Activated CD8-positive, alpha-beta T cell treated with anti-CD3 and anti-CD28 coated beads for 36 hours (primary cell): Measurements from ENCODE around the gene NOD1. TPM values are rescaled to one million over a fixed set of nuclear protein-coding genes. Genes with fewer than 3 reads are reported as not detected.

Experiments used
- ATAC-seq: fragments of 200-7000 bp; cut with Tn5 transposase; one replicate; pipeline ENCODE4 v1.10.0; 2021; ENCODE audit warnings: mild to moderate bottlenecking, moderate library complexity
- CTCF ChIA-PET: fragments of 350-600 bp; sonication (Branson Sonifier 250); formaldehyde crosslinking; loops from one replicate; lab custom pipeline; 2021; ENCODE audit warnings: antibody characterized with exemption; lab: Charles Lee
- POLR2A ChIA-PET: fragments of 350-600 bp; sonication (Branson Sonifier 250); formaldehyde crosslinking; loops from one replicate; lab custom pipeline; 2021; ENCODE audit warnings: antibody characterized with exemption; lab: Charles Lee
- DNase-seq: peaks from one replicate; pipeline ENCODE4 v3.0.0-alpha.2; 2020
- H3K27ac Mint-ChIP-seq: one replicate; pipeline ENCODE4 v1.8.0; 2021; ENCODE audit warnings: mild to moderate bottlenecking, mixed read lengths
- H3K27me3 Mint-ChIP-seq: one replicate; pipeline ENCODE4 v1.8.0; 2021; ENCODE audit warnings: mixed read lengths
- H3K36me3 Mint-ChIP-seq: one replicate; pipeline ENCODE4 v1.8.0; 2021; ENCODE audit warnings: low read depth, mixed read lengths
- H3K4me1 Mint-ChIP-seq: one replicate; pipeline ENCODE4 v1.8.0; 2021; ENCODE audit warnings: low read depth, mixed read lengths
- H3K4me3 Mint-ChIP-seq: one replicate; pipeline ENCODE4 v1.8.0; 2021; ENCODE audit warnings: mild to moderate bottlenecking, moderate library complexity, mixed read lengths
- H3K9me3 Mint-ChIP-seq: one replicate; pipeline ENCODE4 v1.8.0; 2021; ENCODE audit warnings: mixed read lengths
- intact Hi-C: fragments of 100-400 bp; cut with micrococcal nuclease; formaldehyde crosslinking; loops from one replicate; pipeline ENCODE4 v1.10.0; 2022
- total RNA-seq, 2 experiments: library from RNA; stranded (reverse); gene quantifications; one replicate each; pipeline ENCODE4 v1.2.3, GENCODE V29; 2021
- TF ChIP-seq, protein P1 (sequence below): fragments of 200-600 bp; IDR thresholded peaks from one replicate; pipeline ENCODE4 v1.8.0; 2022; ENCODE audit warnings: antibody characterized with exemption, mild to moderate bottlenecking

The NOD1 gene
- total RNA-seq, 2 experiments from 2014 or later = 11.5 to 12.5 TPM

- ATAC-seq = no peak
- no peak overlapping the region for H3K4me3 Mint-ChIP-seq
Measured at GRCh38 chr7:30470771-30471170, 7.8 kb downstream of the NOD1 start.

DNA sequence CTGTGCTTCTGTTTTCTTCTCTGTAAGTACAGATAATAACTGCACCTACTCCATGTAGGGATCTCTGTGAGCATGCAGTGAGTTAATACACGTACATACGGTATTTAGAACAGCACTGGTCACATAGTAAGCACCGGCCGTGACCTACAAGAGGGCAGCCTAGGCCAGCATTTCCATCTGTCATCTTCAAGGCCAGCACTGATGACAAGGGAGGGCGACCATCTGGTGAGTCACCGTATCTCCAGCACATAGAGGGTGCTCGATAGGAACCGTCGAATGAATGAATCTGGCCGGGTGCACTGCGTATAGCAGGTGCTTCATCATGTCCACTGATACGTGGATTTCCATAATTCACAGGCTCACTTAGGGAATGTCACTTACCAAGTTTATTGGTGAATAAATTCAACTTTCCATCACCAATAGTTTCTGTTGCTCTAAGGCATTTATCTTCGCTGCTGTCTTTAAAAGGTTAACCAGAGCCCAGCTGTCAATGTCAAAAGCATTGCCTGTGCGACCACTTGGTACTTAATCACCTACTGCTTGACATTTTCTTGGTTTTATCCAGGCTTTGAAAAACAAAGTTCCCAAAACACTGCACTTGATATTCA lies 8.3 kb downstream of the NOD1 start:
- Mint-ChIP-seq H3K27ac (no peak overlapping the region), H3K4me1 (peaks cover 77% of the 10 kb centered on the region), H3K4me3 (no peak overlapping the region), H3K27me3 (no peaks in the 10 kb centered on the region), H3K36me3 (peaks cover 9% of the 10 kb centered on the region), H3K9me3 (no peaks in the 10 kb centered on the region)
- no peak for ATAC-seq
- TF ChIP-seq, protein P1, sequence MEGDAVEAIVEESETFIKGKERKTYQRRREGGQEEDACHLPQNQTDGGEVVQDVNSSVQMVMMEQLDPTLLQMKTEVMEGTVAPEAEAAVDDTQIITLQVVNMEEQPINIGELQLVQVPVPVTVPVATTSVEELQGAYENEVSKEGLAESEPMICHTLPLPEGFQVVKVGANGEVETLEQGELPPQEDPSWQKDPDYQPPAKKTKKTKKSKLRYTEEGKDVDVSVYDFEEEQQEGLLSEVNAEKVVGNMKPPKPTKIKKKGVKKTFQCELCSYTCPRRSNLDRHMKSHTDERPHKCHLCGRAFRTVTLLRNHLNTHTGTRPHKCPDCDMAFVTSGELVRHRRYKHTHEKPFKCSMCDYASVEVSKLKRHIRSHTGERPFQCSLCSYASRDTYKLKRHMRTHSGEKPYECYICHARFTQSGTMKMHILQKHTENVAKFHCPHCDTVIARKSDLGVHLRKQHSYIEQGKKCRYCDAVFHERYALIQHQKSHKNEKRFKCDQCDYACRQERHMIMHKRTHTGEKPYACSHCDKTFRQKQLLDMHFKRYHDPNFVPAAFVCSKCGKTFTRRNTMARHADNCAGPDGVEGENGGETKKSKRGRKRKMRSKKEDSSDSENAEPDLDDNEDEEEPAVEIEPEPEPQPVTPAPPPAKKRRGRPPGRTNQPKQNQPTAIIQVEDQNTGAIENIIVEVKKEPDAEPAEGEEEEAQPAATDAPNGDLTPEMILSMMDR = no peak
- ChIA-PET CTCF (interaction anchor here (0.5 to 1.6 kb wide), 3 partner anchors 16 to 1430 kb away, joined by 3 read pairs; no protein-coding TSS in a partner anchor), POLR2A (no interaction called here)
- DNase-seq = no peak
- intact Hi-C loops = loop anchor here (10.0 kb wide), 1 partner anchor 185 kb away; the partner anchor contains the start of gene ZNRF2

More at GRCh38 chr7:30470771-30471170, 7.8 kb downstream of the NOD1 start:
- no peak for DNase-seq
- Mint-ChIP-seq H3K36me3 (peaks cover 9% of the 10 kb centered on the region), H3K4me1 (peaks cover 80% of the 10 kb centered on the region), H3K27me3 (no peaks in the 10 kb centered on the region), H3K27ac (no peak overlapping the region), H3K9me3 (no peaks in the 10 kb centered on the region)
- ChIA-PET POLR2A (no interaction called here), CTCF (interaction anchor here (0.5 to 1.6 kb wide), 2 partner anchors 28 to 1430 kb away, joined by 3 read pairs; no protein-coding TSS in a partner anchor)
- intact Hi-C loops = loop anchor here (10.0 kb wide), 1 partner anchor 186 kb away; the partner anchor contains the start of gene ZNRF2
- TF ChIP-seq, protein P1 = no peak

- Mint-ChIP-seq H3K27me3 (no peaks in the 10 kb centered on the region), H3K4me3 (no peak overlapping the region), H3K9me3 (no peaks in the 10 kb centered on the region), H3K27ac (no peak overlapping the region), H3K4me1 (peaks cover 71% of the 10 kb centered on the region), H3K36me3 (peaks cover 3% of the 10 kb centered on the region)
- CTCF ChIA-PET = interaction anchor here (0.8 to 2.0 kb wide), 2 partner anchors 15 to 193 kb away, joined by 3 to 8 read pairs; no protein-coding TSS in a partner anchor
- ATAC-seq = no peak
- no peak for DNase-seq
- POLR2A ChIA-PET = interaction anchor here (0.8 kb wide), 1 partner anchor 9 kb away, joined by 4 read pairs; the partner anchor contains the start of gene NOD1
- intact Hi-C loops = no loop called here
- TF ChIP-seq, protein P1 = no peak
Measured at GRCh38 chr7:30469303-30469702, 9.3 kb downstream of the NOD1 start.

GRCh38 chr7:30468791-30469190 lies 9.8 kb downstream of the NOD1 start:
- POLR2A ChIA-PET = interaction anchor here (0.8 kb wide), 1 partner anchor 9 kb away, joined by 4 read pairs; the partner anchor contains the start of gene NOD1
- H3K27ac Mint-ChIP-seq = no peak overlapping the region

More at GRCh38 chr7:30468791-30469190, 9.8 kb downstream of the NOD1 start:
- peaks cover 68% of the 10 kb centered on the region for H3K4me1 Mint-ChIP-seq
- TF ChIP-seq, protein P1 = no peak
- no peak overlapping the region for H3K4me3 Mint-ChIP-seq
- no peaks in the 10 kb centered on the region for H3K9me3 Mint-ChIP-seq
- ATAC-seq (no peak), DNase-seq (no peak)
- CTCF ChIA-PET = interaction anchor here (2.0 kb wide), 1 partner anchor 193 kb away, joined by 8 read pairs; no protein-coding TSS in a partner anchor
- peaks cover 3% of the 10 kb centered on the region for H3K36me3 Mint-ChIP-seq
- no peaks in the 10 kb centered on the region for H3K27me3 Mint-ChIP-seq
- intact Hi-C loops = no loop called here
